ENCODE results near the gene FITM1.

FITM1 gene

GRCh38 chr14:24121210-24121609 is 9.2 kb upstream of the FITM1 start:
- no CpG with 5 or more reads among the region's 8 CpGs for WGBS (ENCODE audit: extremely low coverage, insufficient coverage, low lambda C conversion rate)
- Histone ChIP-seq H2AK5ac (ENCODE audit: low read length) (no peak overlapping the region), H3K9ac (ENCODE audit: low read length) (no peak overlapping the region), H2BK120ac (ENCODE audit: low read depth, low read length) (no peak overlapping the region), H3K27ac (ENCODE audit: low read depth, low read length) (no peak overlapping the region), H2BK15ac (replicated peaks; ENCODE audit: low read depth) (no peak overlapping the region), H3K23ac (ENCODE audit: low read length) (no peak overlapping the region), H3K79me1 (ENCODE audit: low read length) (peaks cover 5% of the 10 kb centered on the region), H3K18ac (ENCODE audit: low read length) (no peak overlapping the region), H3K4ac (ENCODE audit: low read depth, low read length) (no peak overlapping the region), H3K79me2 (ENCODE audit: control insufficient read depth, insufficient read depth, low read length) (no peaks in the 10 kb centered on the region), H2BK5ac (ENCODE audit: low read length) (no peak overlapping the region), H3K56ac (ENCODE audit: low read length) (no peak overlapping the region), H3K36me3 (ENCODE audit: control insufficient read depth, insufficient read depth, low read length) (peaks cover 1% of the 10 kb centered on the region), H4K5ac (ENCODE audit: low read length) (no peak overlapping the region), H4K8ac (ENCODE audit: low read depth, low read length) (no peak overlapping the region), H3K4me3 (ENCODE audit: low read length) (no peak overlapping the region), H3K4me1 (ENCODE audit: control insufficient read depth, low read depth, low read length) (no peaks in the 10 kb centered on the region), H3K4me2 (ENCODE audit: low read length) (no peak overlapping the region), H3K27me3 (ENCODE audit: insufficient read depth, low read length, poor library complexity) (no peaks in the 10 kb centered on the region)
- DNase-seq, result no peak

GRCh38 chr14:24122416-24122815 is 8.0 kb upstream of the FITM1 start:
- Histone ChIP-seq H3K4me1 (ENCODE audit: control insufficient read depth, low read depth, low read length) (no peaks in the 10 kb centered on the region), H3K23ac (ENCODE audit: low read length) (no peak overlapping the region), H3K4ac (ENCODE audit: low read depth, low read length) (no peak overlapping the region), H3K27me3 (ENCODE audit: insufficient read depth, low read length, poor library complexity) (no peaks in the 10 kb centered on the region), H2BK120ac (ENCODE audit: low read depth, low read length) (no peak overlapping the region), H3K4me3 (ENCODE audit: low read length) (no peak overlapping the region), H3K56ac (ENCODE audit: low read length) (no peak overlapping the region), H3K36me3 (ENCODE audit: control insufficient read depth, insufficient read depth, low read length) (peaks cover 1% of the 10 kb centered on the region), H4K8ac (ENCODE audit: low read depth, low read length) (no peak overlapping the region), H3K79me2 (ENCODE audit: control insufficient read depth, insufficient read depth, low read length) (no peaks in the 10 kb centered on the region), H2BK5ac (ENCODE audit: low read length) (no peak overlapping the region), H3K27ac (ENCODE audit: low read depth, low read length) (no peak overlapping the region), H3K79me1 (ENCODE audit: low read length) (no peaks in the 10 kb centered on the region), H3K18ac (ENCODE audit: low read length) (no peak overlapping the region), H3K4me2 (ENCODE audit: low read length) (no peak overlapping the region), H4K5ac (ENCODE audit: low read length) (no peak overlapping the region), H2BK15ac (replicated peaks; ENCODE audit: low read depth) (no peak overlapping the region), H2AK5ac (ENCODE audit: low read length) (no peak overlapping the region), H3K9ac (ENCODE audit: low read length) (no peak overlapping the region)
- DNase-seq, result no peak
- no CpG with 5 or more reads among the region's 4 CpGs for WGBS (ENCODE audit: extremely low coverage, insufficient coverage, low lambda C conversion rate)

GRCh38 chr14:24122898-24123297 is 7.6 kb upstream of the FITM1 start:
- Histone ChIP-seq H2AK5ac (ENCODE audit: low read length) (no peak overlapping the region), H3K9ac (ENCODE audit: low read length) (no peak overlapping the region), H3K56ac (ENCODE audit: low read length) (no peak overlapping the region), H4K5ac (ENCODE audit: low read length) (no peak overlapping the region), H2BK15ac (replicated peaks; ENCODE audit: low read depth) (no peak overlapping the region), H3K4ac (ENCODE audit: low read depth, low read length) (no peak overlapping the region), H2BK5ac (ENCODE audit: low read length) (no peak overlapping the region), H4K8ac (ENCODE audit: low read depth, low read length) (no peak overlapping the region), H3K79me1 (ENCODE audit: low read length) (no peaks in the 10 kb centered on the region), H3K23ac (ENCODE audit: low read length) (no peak overlapping the region), H3K79me2 (ENCODE audit: control insufficient read depth, insufficient read depth, low read length) (no peaks in the 10 kb centered on the region), H3K36me3 (ENCODE audit: control insufficient read depth, insufficient read depth, low read length) (peaks cover 1% of the 10 kb centered on the region), H3K4me1 (ENCODE audit: control insufficient read depth, low read depth, low read length) (no peaks in the 10 kb centered on the region), H3K27me3 (ENCODE audit: insufficient read depth, low read length, poor library complexity) (no peaks in the 10 kb centered on the region), H3K27ac (ENCODE audit: low read depth, low read length) (no peak overlapping the region), H3K4me2 (ENCODE audit: low read length) (no peak overlapping the region), H3K18ac (ENCODE audit: low read length) (no peak overlapping the region), H2BK120ac (ENCODE audit: low read depth, low read length) (no peak overlapping the region), H3K4me3 (ENCODE audit: low read length) (no peak overlapping the region)
- no CpG with 5 or more reads among the region's 8 CpGs for WGBS (ENCODE audit: extremely low coverage, insufficient coverage, low lambda C conversion rate)
- no peak for DNase-seq

- Histone ChIP-seq H3K27ac (ENCODE audit: low read depth, low read length) (no peak overlapping the region), H3K4me2 (ENCODE audit: low read length) (no peak overlapping the region), H3K4me3 (ENCODE audit: low read length) (no peak overlapping the region), H3K36me3 (ENCODE audit: control insufficient read depth, insufficient read depth, low read length) (peaks cover 1% of the 10 kb centered on the region), H3K79me1 (ENCODE audit: low read length) (no peaks in the 10 kb centered on the region), H3K79me2 (ENCODE audit: control insufficient read depth, insufficient read depth, low read length) (no peaks in the 10 kb centered on the region), H3K56ac (ENCODE audit: low read length) (no peak overlapping the region), H3K4me1 (ENCODE audit: control insufficient read depth, low read depth, low read length) (no peaks in the 10 kb centered on the region), H2BK120ac (ENCODE audit: low read depth, low read length) (no peak overlapping the region), H4K8ac (ENCODE audit: low read depth, low read length) (no peak overlapping the region), H4K5ac (ENCODE audit: low read length) (no peak overlapping the region), H2BK15ac (replicated peaks; ENCODE audit: low read depth) (no peak overlapping the region), H3K18ac (ENCODE audit: low read length) (no peak overlapping the region), H3K23ac (ENCODE audit: low read length) (no peak overlapping the region), H3K27me3 (ENCODE audit: insufficient read depth, low read length, poor library complexity) (no peaks in the 10 kb centered on the region), H3K9ac (ENCODE audit: low read length) (no peak overlapping the region), H2AK5ac (ENCODE audit: low read length) (no peak overlapping the region), H2BK5ac (ENCODE audit: low read length) (no peak overlapping the region), H3K4ac (ENCODE audit: low read depth, low read length) (no peak overlapping the region)
- no peak for DNase-seq
- WGBS (ENCODE audit: extremely low coverage, insufficient coverage, low lambda C conversion rate), result no CpG with 5 or more reads among the region's 9 CpGs
Measured at GRCh38 chr14:24123424-24124417, 6.7 kb upstream of the FITM1 start.

- H3K4ac ChIP-seq (ENCODE audit: low read depth, low read length), result no peak overlapping the region
- no peak overlapping the region for H2AK5ac ChIP-seq (ENCODE audit: low read length)
- no peak for DNase-seq
- no peak overlapping the region for H3K56ac ChIP-seq (ENCODE audit: low read length)
- no peak overlapping the region for H4K5ac ChIP-seq (ENCODE audit: low read length)
- H2BK120ac ChIP-seq (ENCODE audit: low read depth, low read length), result no peak overlapping the region
- no peaks in the 10 kb centered on the region for H3K4me1 ChIP-seq (ENCODE audit: control insufficient read depth, low read depth, low read length)
- H3K23ac ChIP-seq (ENCODE audit: low read length), result no peak overlapping the region
- H3K27ac ChIP-seq (ENCODE audit: low read depth, low read length), result no peak overlapping the region
- H2BK15ac ChIP-seq (replicated peaks; ENCODE audit: low read depth), result no peak overlapping the region
- no peaks in the 10 kb centered on the region for H3K79me2 ChIP-seq (ENCODE audit: control insufficient read depth, insufficient read depth, low read length)
- H3K36me3 ChIP-seq (ENCODE audit: control insufficient read depth, insufficient read depth, low read length), result peaks cover 1% of the 10 kb centered on the region
- no peaks in the 10 kb centered on the region for H3K27me3 ChIP-seq (ENCODE audit: insufficient read depth, low read length, poor library complexity)
- no peak overlapping the region for H4K8ac ChIP-seq (ENCODE audit: low read depth, low read length)
- H3K9ac ChIP-seq (ENCODE audit: low read length), result no peak overlapping the region
- H3K4me3 ChIP-seq (ENCODE audit: low read length), result no peak overlapping the region
- no peaks in the 10 kb centered on the region for H3K79me1 ChIP-seq (ENCODE audit: low read length)
- no peak overlapping the region for H3K18ac ChIP-seq (ENCODE audit: low read length)
- H3K4me2 ChIP-seq (ENCODE audit: low read length), result no peak overlapping the region
- H2BK5ac ChIP-seq (ENCODE audit: low read length), result no peak overlapping the region
Measured at GRCh38 chr14:24126939-24127338, 3.5 kb upstream of the FITM1 start.

GRCh38 chr14:24127673-24128072 is 2.8 kb upstream of the FITM1 start:
- no peak overlapping the region for H2BK5ac ChIP-seq (ENCODE audit: low read length)
- no peak overlapping the region for H3K27ac ChIP-seq (ENCODE audit: low read depth, low read length)
- no peak overlapping the region for H3K4ac ChIP-seq (ENCODE audit: low read depth, low read length)
- WGBS (ENCODE audit: extremely low coverage, insufficient coverage, low lambda C conversion rate), result no CpG with 5 or more reads among the region's 2 CpGs
- H4K8ac ChIP-seq (ENCODE audit: low read depth, low read length), result no peak overlapping the region
- no peak overlapping the region for H3K4me3 ChIP-seq (ENCODE audit: low read length)
- no peaks in the 10 kb centered on the region for H3K79me2 ChIP-seq (ENCODE audit: control insufficient read depth, insufficient read depth, low read length)
- no peak overlapping the region for H3K4me2 ChIP-seq (ENCODE audit: low read length)
- no peak for DNase-seq
- no peak overlapping the region for H2BK15ac ChIP-seq (replicated peaks; ENCODE audit: low read depth)
- no peaks in the 10 kb centered on the region for H3K79me1 ChIP-seq (ENCODE audit: low read length)
- H2AK5ac ChIP-seq (ENCODE audit: low read length), result no peak overlapping the region
- no peaks in the 10 kb centered on the region for H3K27me3 ChIP-seq (ENCODE audit: insufficient read depth, low read length, poor library complexity)
- H3K23ac ChIP-seq (ENCODE audit: low read length), result no peak overlapping the region
- H3K9ac ChIP-seq (ENCODE audit: low read length), result no peak overlapping the region
- H3K56ac ChIP-seq (ENCODE audit: low read length), result no peak overlapping the region
- no peak overlapping the region for H3K18ac ChIP-seq (ENCODE audit: low read length)
- H2BK120ac ChIP-seq (ENCODE audit: low read depth, low read length), result no peak overlapping the region
- H3K4me1 ChIP-seq (ENCODE audit: control insufficient read depth, low read depth, low read length), result no peaks in the 10 kb centered on the region
- no peaks in the 10 kb centered on the region for H3K36me3 ChIP-seq (ENCODE audit: control insufficient read depth, insufficient read depth, low read length)
- no peak overlapping the region for H4K5ac ChIP-seq (ENCODE audit: low read length)
